ENCODE measurements around the gene NANS. TPM values are rescaled to one million over a fixed set of nuclear protein-coding genes. Genes with fewer than 3 reads are reported as not detected.

The NANS gene
- total and polyA plus RNA-seq, 2 of the 8 experiments (the other 6 are each of a cell fraction or from before 2014, with no cell fraction given) = 56.5 to 67.3 TPM

- Histone ChIP-seq H3K36me3 (ENCODE audit: control insufficient read depth in 2 of 4, insufficient read depth in 4 of 4, low read length in 3 of 4) (peaks cover 6 to 68% (median 31%) of the 10 kb centered on the region in 4 experiments), H3K4me3 (ENCODE audit: extremely low read depth in 1 of 4, insufficient read depth in 2 of 4, low read depth in 3 of 4, low read length in 4 of 4) (no peak overlapping the region), H3K27me3 (replicated peaks in 1 of 4; ENCODE audit: control insufficient read depth in 3 of 4, extremely low read depth in 1 of 4, insufficient read depth in 3 of 4, low read length in 3 of 4) (no peaks in the 10 kb centered on the region), H3K79me2 (ENCODE audit: control insufficient read depth in 1 of 2, insufficient read depth in 2 of 2, low read length in 2 of 2) (no peaks in the 10 kb centered on the region), H3K23ac (ENCODE audit: insufficient read length) (no peak overlapping the region), H3K9ac (replicated peaks in 1 of 4; ENCODE audit: extremely low read depth in 1 of 4, low read depth in 3 of 4, low read length in 3 of 4) (no peak overlapping the region), H2BK5ac (ENCODE audit: low read depth, low read length) (no peak overlapping the region), H4K5ac (ENCODE audit: insufficient read length, low read depth, low read length) (no peak overlapping the region), H2AFZ (ENCODE audit: low read length) (no peak overlapping the region), H3K23me2 (ENCODE audit: low read depth, low read length) (no peaks in the 10 kb centered on the region), H2AK5ac (ENCODE audit: low read depth, low read length) (no peak overlapping the region), H3K18ac (ENCODE audit: extremely low read depth, low read length) (no peak overlapping the region), H4K20me1 (replicated peaks in 1 of 2; ENCODE audit: control insufficient read depth in 1 of 2, insufficient read depth in 2 of 2, low read length in 2 of 2) (peaks cover 2 to 5% of the 10 kb centered on the region in 2 experiments), H3K27ac (ENCODE audit: low read depth, low read length) (no peak overlapping the region), H3K4me2 (ENCODE audit: insufficient read depth in 1 of 2, low read depth in 2 of 2, low read length in 2 of 2) (no peak overlapping the region), H4K8ac (ENCODE audit: extremely low read depth, insufficient read depth, low read length) (no peak overlapping the region), H3K4me1 (replicated peaks in 1 of 4; ENCODE audit: control insufficient read depth in 3 of 4, insufficient read depth in 4 of 4, low read length in 3 of 4) (no peaks in the 10 kb centered on the region), H2BK20ac (ENCODE audit: low read length) (no peak overlapping the region), H2BK15ac (ENCODE audit: low read length) (no peak overlapping the region), H3K4ac (replicated peaks; ENCODE audit: insufficient read length, low read depth, low read length) (no peak overlapping the region), H3K79me1 (ENCODE audit: low read depth, low read length) (no peaks in the 10 kb centered on the region), H3K56ac (replicated peaks; ENCODE audit: insufficient read length, low read depth, low read length) (no peak overlapping the region), H4K91ac (replicated peaks; ENCODE audit: insufficient read length, low read length) (no peak overlapping the region), H3K14ac (ENCODE audit: insufficient read length) (no peak overlapping the region), H3K9me3 (ENCODE audit: insufficient read depth in 2 of 2, low read depth in 1 of 2, low read length in 1 of 2) (no peaks in the 10 kb centered on the region), H2BK12ac (ENCODE audit: low read depth, low read length) (no peak overlapping the region), H2BK120ac (replicated peaks; ENCODE audit: low read depth, low read length) (no peak overlapping the region)
- no peak for TF ChIP-seq MAX (IDR thresholded peaks at IDR 0.05)
- CTCF ChIA-PET (ENCODE audit: partially characterized antibody) = interaction anchor here (0.8 to 1.6 kb wide), 2 partner anchors 23 to 25 kb away, joined by 4 to 5 read pairs; no protein-coding TSS in a partner anchor
- DNase-seq (ENCODE audit: low read depth in 1 of 2, low spot score in 2 of 2) = no peak
- 81 to 97% methylated on average over 4 to 7 of the region's 7 CpGs for WGBS, 2 experiments (ENCODE audit: extremely low coverage in 1 of 2, insufficient coverage in 1 of 2, insufficient read length in 1 of 2, insufficient replicate concordance in 2 of 2, low coverage in 1 of 2, low lambda C conversion rate in 2 of 2, missing lambda C conversion rate in 1 of 2)
- FAIRE-seq = no peak
- POLR2A ChIA-PET (ENCODE audit: partially characterized antibody) = no interaction called here
Observed at GRCh38 chr9:98011122-98011521, 45.4 kb upstream of the NANS start.
